Right lobe of liver (tissue), 6 donors: Measurements from ENCODE around the gene CRACR2B. TPM values are rescaled to one million over a fixed set of nuclear protein-coding genes. Genes with fewer than 3 reads are reported as not detected.

ENCODE experiments used
- ATAC-seq, 4 donors: fragments of 200-7000 bp; cut with Tn5 transposase; one replicate each; pipeline ENCODE4 v1.9.1; 2020; ENCODE audit warnings: mild to moderate bottlenecking in 4 of 4, moderate library complexity in 4 of 4
- DNase-seq, 3 donors: peaks; one replicate each; pipeline ENCODE4 v3.0.0-alpha.2; 2020
- H3K27ac ChIP-seq, 3 donors: fragments of 200-600 bp; one replicate each; pipeline ENCODE4 v1.8.0; 2022
- H3K27me3 ChIP-seq, 2 donors: fragments of 200-600 bp; one replicate each; pipeline ENCODE4 v1.8.0; 2022
- H3K36me3 ChIP-seq, 4 donors: fragments of 200-600 bp; sonication (generic) in 1 of 4; one replicate each; pipeline versions ENCODE4 v1.5.1 to v1.8.0; 2017 to 2022; ENCODE audit warnings: control low read depth in 1 of 4
- H3K4me1 ChIP-seq, 4 donors: fragments of 200-600 bp; sonication (generic) in 1 of 4; one replicate each; pipeline versions ENCODE4 v1.5.1 to v1.8.0; 2017 to 2022; ENCODE audit warnings: control low read depth in 1 of 4
- H3K4me3 ChIP-seq, 3 donors: fragments of 200-600 bp; one replicate each; pipeline ENCODE4 v1.8.0; 2022
- H3K9me3 ChIP-seq, 4 donors: fragments of 200-600 bp; sonication (generic) in 1 of 4; one replicate each; pipeline versions ENCODE4 v1.5.1 to v1.8.0; 2017 to 2022; ENCODE audit warnings: control low read depth in 1 of 4
- POLR2A ChIP-seq: fragments of 450-650 bp; IDR thresholded peaks from one replicate; pipeline ENCODE4 v1.6.1; 2017; ENCODE audit warnings: antibody characterized with exemption, mild to moderate bottlenecking
- WGBS: methylation state at CpG from one replicate; pipeline ENCODE4 v1.1.6; 2018; ENCODE audit warnings: low coverage, low lambda C conversion rate; ENCODE audit not compliant: insufficient coverage; ENCODE audit errors: missing lambda C conversion rate; 5-methylcytosine and 5-hydroxymethylcytosine counted together
- intact Hi-C, 2 donors: fragments of 100-400 bp; cut with DNase I; formaldehyde crosslinking; loops; one replicate each; pipeline versions ENCODE4 v1.11.2 to v1.14.1; 2022
- long read RNA-seq: library from polyadenylated mRNA; unstranded; transcript quantifications from one replicate; pipeline ENCODE4 v2.0.0, GENCODE V29; 2019
- total RNA-seq, 6 experiments: library from RNA; depleted of rRNA in 2 of 6; stranded (reverse); fragments of >200 nt in 2 of 6; fragmentation: NEBNext Ultra II Directional in 3 of 6; extraction: Animal tissue kit (Norgen Biotek cat#: 25700) in 3 of 6; gene quantifications; one replicate each; pipeline versions ENCODE4 v1.1.0 to v1.2.4, GENCODE V29; 2016 to 2023
- TF ChIP-seq, protein P1 (sequence below), 4 donors: fragments of 200-600 bp in 3 of 4; fragments of 450-650 bp in 1 of 4; IDR thresholded peaks; one replicate each; pipeline versions ENCODE4 v1.5.1 to v1.8.0; 2016 to 2022; ENCODE audit warnings: antibody characterized with exemption in 4 of 4, mild to moderate bottlenecking in 2 of 4
- donor health status: DM: no; HTN: yes; CAD: no.
- donor health status: DM: no; HTN: no; CAD: no.
- donor health status: DM: no; HTN: no; CAD: no.
- donor health status: DM: no; HTN: yes; CAD: no.
- donor health status: DM: no; HTN: yes; CAD: no.

Gene CRACR2B
- 1 to 10 TPM; 2.2 to 4.0 (median 3.1) TPM for total RNA-seq
- long read RNA-seq, partial matches to known transcripts, result 0 of 1 reads
- long read RNA-seq, other reads (novel, unspliced or antisense), result 0 of 1 reads

DNA sequence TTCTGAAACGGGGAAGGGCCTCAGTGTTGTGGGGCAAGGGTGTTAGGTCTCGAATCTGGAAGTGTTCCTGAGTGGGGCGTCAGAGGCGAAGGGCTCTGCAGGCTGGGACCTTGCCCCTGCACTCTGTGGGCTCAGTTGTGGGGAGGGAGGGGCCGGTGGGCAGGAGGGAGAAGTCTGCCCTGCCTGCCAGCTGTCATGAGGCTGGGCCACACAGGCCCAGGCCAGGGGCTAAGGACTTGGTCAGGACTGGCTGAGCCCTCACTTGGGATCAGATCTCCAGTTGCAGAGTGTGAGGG is at the start of gene CRACR2B:
Gene CRACR2B (plus strand): TSS at position 23 of the 296 bp plus-strand sequence. CDS start 689 bp downstream, outside the sequence.
- Histone ChIP-seq H3K27me3 (no peaks in the 10 kb centered on the region), H3K27ac (peak within 1 kb of the TSS in 2 of 3 donors; percentile 28 to 33), H3K4me1 (peaks cover 0 to 69% (median 32%) of the 10 kb centered on the region in 4 donors), H3K9me3 (no peaks in the 10 kb centered on the region), H3K4me3 (peak within 1 kb of the TSS; percentile 20 to 48 (median 25)), H3K36me3 (peaks cover 0 to 17% (median 7%) of the 10 kb centered on the region in 4 donors)
- intact Hi-C loops, result no loop called here
- TF ChIP-seq, protein P1, sequence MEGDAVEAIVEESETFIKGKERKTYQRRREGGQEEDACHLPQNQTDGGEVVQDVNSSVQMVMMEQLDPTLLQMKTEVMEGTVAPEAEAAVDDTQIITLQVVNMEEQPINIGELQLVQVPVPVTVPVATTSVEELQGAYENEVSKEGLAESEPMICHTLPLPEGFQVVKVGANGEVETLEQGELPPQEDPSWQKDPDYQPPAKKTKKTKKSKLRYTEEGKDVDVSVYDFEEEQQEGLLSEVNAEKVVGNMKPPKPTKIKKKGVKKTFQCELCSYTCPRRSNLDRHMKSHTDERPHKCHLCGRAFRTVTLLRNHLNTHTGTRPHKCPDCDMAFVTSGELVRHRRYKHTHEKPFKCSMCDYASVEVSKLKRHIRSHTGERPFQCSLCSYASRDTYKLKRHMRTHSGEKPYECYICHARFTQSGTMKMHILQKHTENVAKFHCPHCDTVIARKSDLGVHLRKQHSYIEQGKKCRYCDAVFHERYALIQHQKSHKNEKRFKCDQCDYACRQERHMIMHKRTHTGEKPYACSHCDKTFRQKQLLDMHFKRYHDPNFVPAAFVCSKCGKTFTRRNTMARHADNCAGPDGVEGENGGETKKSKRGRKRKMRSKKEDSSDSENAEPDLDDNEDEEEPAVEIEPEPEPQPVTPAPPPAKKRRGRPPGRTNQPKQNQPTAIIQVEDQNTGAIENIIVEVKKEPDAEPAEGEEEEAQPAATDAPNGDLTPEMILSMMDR (IDR thresholded peaks at IDR 0.05), result no peak
- ATAC-seq (no peak), DNase-seq (no peak)
- 58% methylated on average over 4 of the region's 5 CpGs for WGBS

DNA sequence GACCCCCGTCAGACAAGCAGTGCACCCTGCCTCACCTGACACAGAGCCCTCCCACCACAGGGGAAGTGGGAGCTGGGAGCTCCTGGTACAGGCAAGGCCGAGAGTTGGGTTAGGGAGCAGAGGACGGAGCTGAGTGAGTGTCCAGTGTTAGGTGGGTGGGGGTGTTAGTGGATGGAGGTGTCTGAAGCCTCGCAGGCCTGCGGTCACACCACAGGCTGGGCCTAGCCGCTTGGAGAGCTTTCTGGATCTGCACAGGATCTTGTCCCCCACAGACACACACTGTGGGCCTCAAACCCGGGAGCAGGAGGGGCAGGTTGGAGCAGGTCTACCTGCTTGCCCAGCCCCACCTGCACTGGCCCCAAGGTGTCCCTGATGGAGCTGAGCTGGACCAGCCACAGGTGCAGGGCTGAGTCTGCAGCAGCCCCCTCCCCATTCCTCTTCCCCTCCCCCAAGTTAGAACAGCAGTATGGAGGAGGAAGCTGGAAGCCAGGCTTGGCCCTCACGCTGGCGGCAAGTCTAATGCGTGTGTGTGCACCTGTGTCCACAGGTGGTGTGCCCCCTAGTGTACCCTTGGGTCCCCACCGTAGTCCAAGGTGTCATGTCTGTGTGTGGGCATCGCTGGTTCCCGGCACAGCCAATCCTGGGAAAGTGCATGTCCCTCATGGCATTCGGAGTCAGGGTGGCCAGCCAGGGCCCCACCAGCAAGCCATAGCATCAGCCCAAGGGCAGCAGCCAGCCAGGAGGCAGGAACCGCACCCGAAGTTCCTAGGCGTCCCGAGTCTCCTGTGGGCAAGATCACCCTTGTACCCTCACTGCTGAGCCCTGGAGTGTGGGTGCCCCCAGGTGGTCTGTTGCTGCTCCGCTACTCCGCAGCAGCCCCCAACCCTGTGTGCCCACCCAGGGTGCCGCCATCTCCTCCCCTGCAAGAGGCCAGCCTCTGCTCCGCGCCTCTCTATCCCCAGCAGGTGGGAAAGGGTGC is 48.5 kb upstream of the CRACR2B start:
- peaks cover 0 to 9% (median 0%) of the 10 kb centered on the region in 4 donors for H3K36me3 ChIP-seq

DNA sequence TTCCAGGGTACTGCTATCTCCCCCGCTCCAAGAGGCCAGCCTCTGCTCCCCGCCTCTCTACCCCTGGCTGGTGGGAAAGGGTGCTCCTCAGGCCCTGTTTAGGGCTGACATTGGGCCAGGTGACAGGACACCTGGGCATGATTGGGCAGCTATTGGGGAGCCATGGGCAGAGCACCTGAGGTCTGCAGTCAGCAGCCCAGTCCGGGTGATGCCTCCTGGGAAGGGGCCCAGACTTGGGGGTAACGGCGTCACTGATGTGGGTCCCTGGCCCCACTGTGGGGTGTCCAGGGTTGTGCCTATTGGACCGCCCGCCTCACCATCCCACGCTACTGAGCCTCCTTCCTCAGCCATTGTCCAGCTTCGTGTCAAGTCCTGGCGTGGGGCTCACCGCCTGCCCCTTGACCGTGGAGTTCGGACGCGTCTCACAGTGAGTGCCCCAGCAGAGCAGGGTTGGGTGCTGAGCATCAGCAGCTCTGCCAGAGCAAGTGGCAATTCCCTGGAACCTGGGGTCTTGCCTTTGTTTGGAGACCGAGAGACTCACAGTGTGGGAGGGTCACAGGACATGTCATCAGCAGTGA is 47.7 kb upstream of the CRACR2B start:
- intact Hi-C loops, result no loop called here
- WGBS, result no CpG with 5 or more reads among the region's 16 CpGs
- Histone ChIP-seq H3K9me3 (no peaks in the 10 kb centered on the region), H3K4me1 (peaks cover 0 to 22% (median 8%) of the 10 kb centered on the region in 4 donors), H3K27ac (no peak overlapping the region), H3K4me3 (no peak overlapping the region), H3K27me3 (no peaks in the 10 kb centered on the region), H3K36me3 (peaks cover 0 to 10% (median 0%) of the 10 kb centered on the region in 4 donors)
- DNase-seq, result peak in 1 of 3 donors; percentile 51
- no peak for TF ChIP-seq POLR2A
- TF ChIP-seq, protein P1 (IDR thresholded peaks at IDR 0.05), result no peak
- no peak for ATAC-seq

More for the DNA sequence above, 48.5 kb upstream of the CRACR2B start:
- ATAC-seq (no peak), DNase-seq (peak in 2 of 3 donors; percentile 32 to 54)
- 76% methylated on average over 4 of the region's 23 CpGs for WGBS
- Histone ChIP-seq H3K4me1 (peaks cover 0 to 22% (median 8%) of the 10 kb centered on the region in 4 donors), H3K9me3 (no peaks in the 10 kb centered on the region), H3K27ac (peak overlapping the region in 2 of 3 donors; percentile 8 to 69), H3K27me3 (no peaks in the 10 kb centered on the region), H3K4me3 (peak overlapping the region in 2 of 3 donors; percentile 77 to 80)
- TF ChIP-seq, protein P1 (IDR thresholded peaks at IDR 0.05), result no peak
- no peak for TF ChIP-seq POLR2A
- intact Hi-C loops, result no loop called here

DNA sequence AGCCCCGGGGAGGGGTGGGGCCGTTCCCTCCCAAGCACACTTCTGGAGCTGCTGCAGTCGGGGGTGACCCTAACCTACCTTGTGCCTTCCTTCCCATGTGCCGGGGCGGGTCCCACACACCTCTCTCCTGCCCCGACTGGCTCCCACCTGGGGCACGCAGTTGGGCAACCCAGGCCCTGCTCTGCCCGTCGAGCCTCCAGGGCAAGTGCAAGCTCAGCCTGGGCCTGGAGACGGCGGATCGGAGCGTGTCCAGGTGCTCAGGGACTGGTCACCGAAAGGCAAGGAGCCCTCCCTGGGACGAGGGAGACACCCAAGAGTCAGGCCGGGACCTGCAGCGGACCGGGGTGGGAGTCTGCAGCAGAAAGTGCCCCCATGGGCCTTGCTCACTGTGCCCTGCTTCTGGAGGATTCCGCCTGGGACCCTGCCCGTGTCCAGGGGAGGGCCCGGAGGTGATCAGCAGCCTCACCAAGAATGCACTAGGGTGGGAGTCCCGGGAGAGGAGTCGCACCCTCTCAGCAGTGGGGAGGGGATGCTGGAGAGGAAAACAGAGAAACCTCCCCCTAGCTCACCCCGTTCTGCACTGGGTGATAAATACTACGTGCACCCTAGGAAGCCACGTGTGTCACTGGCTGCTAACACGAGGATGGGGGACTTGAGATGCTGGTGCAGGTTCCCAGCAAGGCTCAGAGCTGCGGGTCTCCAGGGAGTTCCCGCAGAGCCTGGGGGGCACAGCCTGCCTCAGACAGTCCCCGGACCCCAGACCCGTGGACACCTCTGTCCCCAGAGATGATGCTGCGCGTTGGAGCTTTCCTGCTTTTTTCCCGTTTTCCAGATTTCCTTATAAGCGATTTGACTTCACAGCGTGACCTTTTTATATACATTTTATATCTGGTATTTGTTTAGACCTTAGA is 45.2 kb upstream of the CRACR2B start:
- TF ChIP-seq, protein P1 (IDR thresholded peaks at IDR 0.05), result no peak
- no peak for TF ChIP-seq POLR2A
- intact Hi-C loops, result no loop called here
- Histone ChIP-seq H3K36me3 (peaks cover 0 to 10% (median 0%) of the 10 kb centered on the region in 4 donors), H3K27me3 (no peaks in the 10 kb centered on the region), H3K4me3 (no peak overlapping the region), H3K4me1 (peaks cover 0 to 17% (median 5%) of the 10 kb centered on the region in 4 donors), H3K27ac (no peak overlapping the region), H3K9me3 (no peaks in the 10 kb centered on the region)
- ATAC-seq (no peak), DNase-seq (peak in 2 of 3 donors; percentile 22 to 47)
- WGBS, result 74% methylated on average over 9 of the region's 36 CpGs
